ENCODE results near the gene SLC25A34. TPM values are rescaled to one million over a fixed set of nuclear protein-coding genes. Genes with fewer than 3 reads are reported as not detected.

SLC25A34 gene
- total and polyA plus RNA-seq, 8 donors: 1.4 to 6.2 (median 4.2) TPM

DNA sequence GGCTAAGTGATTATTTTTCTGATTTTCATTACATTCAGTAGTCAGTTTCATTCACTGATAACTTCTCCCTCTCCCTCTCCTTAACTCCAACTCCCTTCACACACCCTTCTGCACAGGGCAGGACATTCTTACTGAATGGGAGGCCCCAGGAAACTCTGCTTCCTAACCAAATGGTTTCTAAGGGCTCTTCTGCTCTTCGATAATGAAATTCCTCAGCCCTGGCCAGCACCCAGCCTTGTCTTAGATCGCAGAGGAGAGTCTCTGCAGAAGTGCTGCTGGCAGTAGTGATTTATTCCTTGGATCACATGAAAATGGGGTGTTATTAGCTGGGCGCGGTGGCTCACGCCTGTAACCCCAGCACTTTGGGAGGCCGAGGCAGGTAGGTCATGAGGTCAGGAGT is 35.5 kb upstream of the SLC25A34 start:
- Histone ChIP-seq H3K4me1 (peaks cover 34 to 77% of the 10 kb centered on the region in 2 donors), H3K4me3 (no peak overlapping the region), H3K27ac (no peak overlapping the region), H3K9me3 (no peaks in the 10 kb centered on the region), H3K36me3 (peaks cover 0 to under 1% of the 10 kb centered on the region in 2 donors), H3K27me3 (no peaks in the 10 kb centered on the region)
- TF ChIP-seq CTCF (IDR thresholded peaks at IDR 0.05): no peak
- intact Hi-C loops (cut with DNase I): no loop called here
- ATAC-seq (peak; percentile 68), DNase-seq (peak in 2 of 4 donors; percentile 47 to 51)

DNA sequence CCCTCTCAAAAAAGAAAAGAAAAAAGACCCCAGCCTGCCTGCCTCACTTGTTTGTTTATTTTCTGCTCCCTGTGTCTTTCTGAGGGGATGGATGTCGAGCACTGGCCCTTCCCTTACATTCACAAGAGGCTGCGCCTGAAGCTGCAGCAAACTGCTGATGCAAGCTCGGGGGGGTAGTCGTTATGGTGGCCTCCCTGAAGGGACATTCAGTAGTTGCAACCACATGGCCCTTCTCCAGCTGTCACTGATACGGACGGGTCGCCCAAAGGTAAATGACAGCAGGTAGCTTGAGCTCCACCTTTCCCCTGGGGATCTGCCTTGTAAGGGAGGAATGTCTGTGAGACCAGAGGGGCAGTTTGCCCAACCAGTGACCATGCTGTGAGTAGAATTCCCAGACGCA is 34.3 kb upstream of the SLC25A34 start:
- no peak for TF ChIP-seq CTCF (IDR thresholded peaks at IDR 0.05)
- peaks cover 36 to 69% of the 10 kb centered on the region in 2 donors for H3K4me1 ChIP-seq
- intact Hi-C loops (cut with DNase I): no loop called here

DNA sequence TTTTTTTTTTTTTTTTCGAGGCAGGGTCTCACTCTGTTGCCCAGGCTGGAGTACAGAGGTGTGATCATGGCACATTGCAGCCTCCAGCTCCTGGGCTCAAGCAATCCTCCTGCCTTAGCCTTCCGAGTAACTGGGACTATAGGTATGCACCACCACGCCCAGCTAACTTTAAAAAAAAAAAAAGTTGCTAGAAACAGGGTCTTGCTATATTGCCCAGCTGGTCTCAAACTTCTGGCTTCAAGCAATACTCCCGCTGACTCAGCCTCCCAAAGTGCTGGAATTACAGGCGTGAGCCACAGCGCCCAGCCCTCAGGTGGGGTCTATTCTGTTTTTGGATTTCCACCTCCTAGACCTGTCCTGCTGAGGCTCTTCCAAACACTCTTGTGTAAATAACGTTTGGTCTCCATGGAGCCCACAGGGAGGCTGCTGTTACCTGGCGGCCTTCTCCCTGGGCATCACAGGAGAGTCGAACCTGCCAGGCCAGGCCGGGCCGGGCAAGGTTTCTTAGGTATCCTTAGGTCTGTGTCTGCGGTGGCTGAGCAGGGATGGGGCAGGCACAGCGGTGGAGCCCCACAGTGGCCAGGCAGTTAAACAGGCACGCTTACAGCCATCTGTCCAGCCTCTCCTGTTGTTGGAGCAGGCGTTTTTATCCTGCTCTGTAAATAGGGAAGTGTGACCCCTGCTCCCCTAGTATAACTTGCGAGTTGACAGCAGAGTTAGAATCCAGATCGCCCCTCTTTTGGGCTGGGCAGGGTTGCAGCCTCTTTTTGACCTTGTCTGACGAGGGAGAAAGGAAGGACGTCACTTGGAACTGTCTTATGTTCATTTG is 33.1 kb upstream of the SLC25A34 start:
- peak; percentile 42 for ATAC-seq
- no peak for DNase-seq
- H3K27me3 ChIP-seq: no peaks in the 10 kb centered on the region
- peaks cover 32 to 67% of the 10 kb centered on the region in 2 donors for H3K4me1 ChIP-seq
- peak overlapping the region; percentile 70 to 88 for H3K27ac ChIP-seq
- TF ChIP-seq CTCF (IDR thresholded peaks at IDR 0.05): no peak
- intact Hi-C loops (cut with DNase I): no loop called here
- H3K4me3 ChIP-seq: no peak overlapping the region
- H3K9me3 ChIP-seq: no peaks in the 10 kb centered on the region
- H3K36me3 ChIP-seq: peaks cover 0 to 8% of the 10 kb centered on the region in 2 donors

More for the DNA sequence above, 34.3 kb upstream of the SLC25A34 start:
- ATAC-seq: no peak
- no peak overlapping the region for H3K4me3 ChIP-seq
- DNase-seq: no peak
- H3K9me3 ChIP-seq: no peaks in the 10 kb centered on the region
- peaks cover 0 to 8% of the 10 kb centered on the region in 2 donors for H3K36me3 ChIP-seq
- no peaks in the 10 kb centered on the region for H3K27me3 ChIP-seq
- no peak overlapping the region for H3K27ac ChIP-seq

- Histone ChIP-seq H3K9me3 (no peaks in the 10 kb centered on the region), H3K27me3 (no peaks in the 10 kb centered on the region), H3K27ac (peak overlapping the region; percentile 70 to 88), H3K4me3 (no peak overlapping the region), H3K4me1 (peaks cover 32 to 64% of the 10 kb centered on the region in 2 donors), H3K36me3 (peaks cover 0 to 8% of the 10 kb centered on the region in 2 donors)
- ATAC-seq (peak; percentile 87), DNase-seq (peak in 3 of 4 donors; percentile 78 to 81 (median 81))
- no peak for TF ChIP-seq CTCF (IDR thresholded peaks at IDR 0.05)
- intact Hi-C loops (cut with DNase I): no loop called here
Observed at GRCh38 chr1:15703562-15703961, 32.5 kb upstream of the SLC25A34 start.

- TF ChIP-seq CTCF (IDR thresholded peaks at IDR 0.05): no peak
- DNase-seq: peak in 1 of 4 donors; percentile 45
- intact Hi-C loops (cut with DNase I): no loop called here
- Histone ChIP-seq H3K4me1 (peaks cover 32 to 63% of the 10 kb centered on the region in 2 donors), H3K27ac (peak overlapping the region; percentile 70 to 88), H3K9me3 (no peaks in the 10 kb centered on the region), H3K27me3 (no peaks in the 10 kb centered on the region), H3K4me3 (no peak overlapping the region), H3K36me3 (peaks cover 0 to 8% of the 10 kb centered on the region in 2 donors)
- no peak for ATAC-seq
Observed at GRCh38 chr1:15704526-15705183, 31.4 kb upstream of the SLC25A34 start.
